Endometrium (tissue), 2 donors: ENCODE data around the gene ANKRD29.

Experiments used
- FAIRE-seq: peaks from 2 replicates; lab custom pipeline; 2012; peaks lifted over from hg19 to GRCh38; lab: Jason Lieb, UNC
- donor health status: control.
- donor health status: control.

The ANKRD29 gene

GRCh38 chr18:23684515-23685197 is 21.9 kb upstream of the ANKRD29 start:
- peak; percentile 95 for FAIRE-seq

- FAIRE-seq: no peak
Measured at GRCh38 chr18:23683671-23684070, 21.0 kb upstream of the ANKRD29 start.

- FAIRE-seq: no peak
Measured at GRCh38 chr18:23683155-23683554, 20.4 kb upstream of the ANKRD29 start.

- FAIRE-seq: no peak
Measured at GRCh38 chr18:23682472-23682871, 19.8 kb upstream of the ANKRD29 start.

- FAIRE-seq: no peak
Measured at GRCh38 chr18:23682045-23682444, 19.3 kb upstream of the ANKRD29 start.

GRCh38 chr18:23675896-23676295 is 13.2 kb upstream of the ANKRD29 start:
- FAIRE-seq: no peak

- FAIRE-seq: no peak
Measured at GRCh38 chr18:23675236-23675635, 12.5 kb upstream of the ANKRD29 start.

GRCh38 chr18:23673725-23674124 is 11.0 kb upstream of the ANKRD29 start:
- FAIRE-seq: no peak

DNA sequence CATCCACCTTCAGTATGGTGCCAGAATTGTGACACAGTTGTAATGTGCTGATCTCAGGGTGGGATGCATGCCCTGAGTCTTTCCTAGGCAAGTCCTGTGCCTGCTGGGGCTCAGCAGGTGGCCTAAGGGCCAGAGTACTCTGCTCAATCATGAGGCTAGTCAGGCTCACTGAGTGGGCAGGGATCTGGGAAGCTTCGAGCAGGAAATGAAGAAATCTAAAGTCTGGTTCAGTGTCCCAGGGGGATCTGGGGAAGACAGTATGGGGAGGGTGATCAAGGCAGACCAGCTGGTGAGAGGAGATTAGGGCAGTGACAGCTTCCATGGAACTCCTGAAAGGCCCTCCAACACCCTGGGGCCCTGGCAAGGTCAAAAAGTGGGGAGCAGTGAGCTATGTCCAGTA is 8.9 kb upstream of the ANKRD29 start:
- no peak for FAIRE-seq

DNA sequence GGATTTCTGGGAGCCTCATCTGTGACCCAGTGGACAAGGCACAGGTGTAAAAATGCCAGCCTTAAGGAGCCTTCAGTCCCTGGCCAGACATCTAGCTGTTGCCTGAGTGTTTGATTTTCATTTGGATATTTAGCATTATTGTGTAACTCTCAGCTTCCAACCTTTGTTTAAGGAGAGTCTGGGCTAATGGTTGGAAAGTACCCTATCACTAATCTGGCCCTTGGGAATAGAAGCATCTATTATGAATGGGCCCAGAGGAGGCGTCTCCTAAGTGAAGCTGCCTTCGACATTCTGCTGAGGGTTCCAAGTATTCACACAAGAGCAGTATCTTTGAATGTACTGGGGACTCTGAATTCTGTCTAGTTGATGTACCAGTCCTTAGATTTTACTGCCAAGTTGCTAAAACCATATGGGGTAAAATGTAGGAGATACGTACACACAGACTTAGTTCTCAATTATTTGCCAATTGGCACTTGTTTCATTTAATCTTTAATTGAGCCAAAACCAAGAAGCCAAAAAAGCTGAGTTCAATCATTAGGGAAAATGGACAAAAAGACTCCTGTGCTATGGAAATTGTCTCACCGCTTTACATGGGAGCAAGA is 7.2 kb upstream of the ANKRD29 start:
- FAIRE-seq: no peak

DNA sequence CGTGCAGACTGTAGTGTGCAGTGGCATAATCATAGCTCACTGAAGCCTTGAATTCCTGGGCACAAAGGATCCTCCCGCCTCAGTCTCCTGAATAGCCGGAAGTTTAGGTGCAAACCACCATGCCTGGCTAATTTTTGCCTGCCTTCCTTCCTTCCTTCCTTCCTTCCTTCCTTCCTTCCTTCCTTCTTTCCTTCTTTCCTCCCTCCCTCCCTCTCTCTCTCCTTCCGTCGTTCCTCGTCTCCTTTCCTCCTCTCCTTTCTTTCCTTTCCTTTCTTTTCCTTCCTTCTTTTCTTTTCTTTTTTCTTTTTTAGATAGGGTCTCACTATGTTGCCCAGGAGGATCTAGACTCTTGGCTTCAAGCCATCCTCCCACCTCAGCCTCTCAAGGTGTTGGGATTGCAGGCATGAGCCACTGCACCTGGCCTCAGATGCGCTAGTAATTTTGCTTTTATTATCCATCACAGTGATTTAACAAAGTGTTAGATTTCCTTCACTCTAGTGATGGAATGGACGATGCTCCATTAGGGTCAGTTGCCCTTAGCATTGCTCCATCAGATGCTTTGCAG is 6.6 kb upstream of the ANKRD29 start:
- FAIRE-seq: no peak

GRCh38 chr18:23668731-23669130 is 6.0 kb upstream of the ANKRD29 start:
- no peak for FAIRE-seq

GRCh38 chr18:23667114-23667513 is 4.4 kb upstream of the ANKRD29 start:
- FAIRE-seq: no peak

DNA sequence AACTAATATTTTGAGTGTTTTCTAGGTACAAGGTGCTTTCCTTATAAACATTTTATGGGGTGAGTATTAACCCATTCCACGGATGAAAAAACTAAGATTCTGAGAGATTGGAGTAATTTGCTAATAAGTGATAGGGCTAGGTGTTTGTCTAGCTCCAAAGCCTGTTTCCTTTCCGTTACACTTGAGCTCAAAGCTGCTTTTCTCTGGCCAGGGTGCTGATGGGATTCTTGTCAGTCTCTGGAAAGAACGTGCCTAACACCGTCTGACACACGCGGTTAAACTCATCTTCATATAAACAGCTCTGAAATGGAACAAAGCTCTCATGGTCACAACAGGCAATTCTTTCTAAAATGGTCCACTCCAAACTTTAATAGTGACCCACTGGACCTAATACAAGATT is 2.0 kb upstream of the ANKRD29 start:
- no peak for FAIRE-seq

- FAIRE-seq: no peak
Measured at GRCh38 chr18:23661735-23662308, 889 bp downstream of the ANKRD29 start.

DNA sequence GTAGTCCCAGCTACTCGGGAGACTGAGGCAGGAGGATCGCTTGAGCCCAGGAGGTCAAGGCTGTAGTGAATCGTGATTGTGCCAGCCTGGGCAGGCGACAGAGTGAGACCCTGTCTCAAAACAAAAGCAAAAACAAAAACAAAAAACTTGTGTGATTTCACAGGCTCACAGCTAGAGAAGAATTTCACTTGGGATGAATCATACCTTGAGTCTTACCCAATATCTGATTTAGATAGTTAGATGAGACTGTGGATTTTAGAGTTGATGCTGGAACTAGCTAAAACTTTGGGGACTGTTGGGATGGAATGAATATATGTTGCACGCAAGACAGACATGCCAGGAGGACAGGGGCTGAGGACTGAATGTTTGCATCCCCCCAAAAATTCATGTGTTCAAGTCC is 4.4 kb downstream of the ANKRD29 start:
- no peak for FAIRE-seq

- FAIRE-seq: no peak
Measured at GRCh38 chr18:23652232-23652631, 10.5 kb downstream of the ANKRD29 start.

- FAIRE-seq: no peak
Measured at GRCh38 chr18:23650968-23651927, 11.5 kb downstream of the ANKRD29 start.

DNA sequence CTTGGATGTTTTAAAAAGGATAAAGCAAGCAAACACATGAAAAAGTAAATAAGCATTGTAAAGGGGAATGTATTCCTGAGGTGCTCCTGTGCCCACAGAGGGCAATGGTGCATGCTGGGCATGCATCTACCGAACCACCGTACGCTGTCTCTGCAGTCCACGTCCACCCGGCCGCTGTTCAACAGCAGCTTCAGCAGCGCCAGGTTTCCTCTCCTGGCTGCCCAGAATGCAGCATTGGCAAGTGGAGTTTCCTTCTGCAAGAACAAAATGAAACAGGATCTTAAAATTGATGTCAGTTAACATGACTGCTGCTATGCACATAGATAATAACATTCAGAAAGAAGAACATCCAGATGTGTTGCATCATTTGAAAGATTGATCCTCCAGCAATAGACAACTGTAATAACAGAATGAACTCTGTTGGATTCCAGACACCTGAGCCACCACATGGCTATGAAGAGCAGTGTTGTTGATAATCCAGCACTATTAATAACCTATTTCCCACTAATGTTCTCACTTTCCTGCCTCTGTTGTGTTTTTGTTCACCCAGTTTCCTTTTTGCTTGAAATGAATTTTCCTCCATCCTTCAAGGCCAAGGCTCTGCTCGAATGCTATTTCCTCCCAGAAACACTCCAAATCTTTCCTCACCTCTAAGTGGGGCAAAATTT is 13.6 kb downstream of the ANKRD29 start:
- FAIRE-seq: no peak

- no peak for FAIRE-seq
Measured at GRCh38 chr18:23648456-23648855, 14.3 kb downstream of the ANKRD29 start.

- FAIRE-seq: no peak
Measured at GRCh38 chr18:23646282-23646681, 16.4 kb downstream of the ANKRD29 start.
